Measurements from ENCODE around the gene KMT2D. TPM values are rescaled to one million over a fixed set of nuclear protein-coding genes. Genes with fewer than 3 reads are reported as not detected.

Gene KMT2D
- total RNA-seq, 2 donors from 2014 or later = 118 to 123 TPM

DNA sequence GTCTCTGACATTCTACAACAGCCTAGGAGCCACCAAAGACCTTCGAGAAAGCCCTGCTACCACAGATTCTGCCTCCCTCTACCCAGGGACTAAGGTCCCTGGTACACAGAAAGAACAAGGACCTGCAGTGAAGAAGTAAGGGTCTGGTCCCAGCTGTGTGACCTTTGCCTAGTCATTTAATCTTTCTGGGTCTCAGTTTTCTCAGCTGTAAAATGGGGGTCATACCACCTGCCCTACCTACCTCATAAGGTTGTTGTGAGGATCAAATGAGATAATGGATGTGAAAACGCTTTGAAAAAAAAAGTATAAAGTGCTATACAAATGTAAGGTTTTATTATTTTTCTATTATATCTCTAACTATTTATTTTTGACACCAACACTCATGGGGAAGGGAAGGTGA is 36.8 kb downstream of the KMT2D start:
- H3K27me3 Mint-ChIP-seq (ENCODE audit: insufficient read depth) = no peaks in the 10 kb centered on the region
- H3K4me3 Mint-ChIP-seq = no peak overlapping the region

DNA sequence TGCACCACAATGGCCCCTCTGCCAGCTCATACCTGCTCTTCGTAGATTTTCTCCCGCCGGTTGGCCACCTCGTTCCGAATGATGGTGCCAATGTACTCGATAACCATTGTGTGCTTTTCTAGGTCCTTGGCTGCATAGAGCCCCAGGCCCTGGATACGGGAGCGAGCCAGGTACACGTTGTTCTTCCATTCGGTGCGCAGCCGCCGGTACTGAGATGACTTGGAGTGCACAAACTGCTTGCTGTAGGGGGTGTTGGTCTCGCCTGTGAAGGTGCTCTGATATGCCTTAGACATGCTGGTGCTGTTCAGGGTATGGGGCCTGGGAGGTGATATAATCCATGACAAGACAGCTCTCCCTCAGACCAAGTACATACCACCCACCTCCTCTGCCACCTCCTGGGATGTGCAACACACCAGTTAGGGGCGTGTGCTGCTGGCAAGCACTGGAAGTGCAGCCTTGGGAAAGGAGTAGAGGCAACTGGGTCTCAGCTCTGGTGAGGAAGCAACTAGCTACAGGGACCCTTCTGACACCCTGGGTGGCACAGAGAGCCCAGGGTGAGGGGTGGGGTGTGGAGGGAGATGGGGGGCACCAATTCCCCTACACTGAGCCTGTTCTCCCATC is 37.9 kb downstream of the KMT2D start:
- H3K4me1 Mint-ChIP-seq = peaks cover 14% of the 10 kb centered on the region
- H3K9me3 Mint-ChIP-seq = no peaks in the 10 kb centered on the region
- no peak overlapping the region for H3K4me3 Mint-ChIP-seq
- H3K36me3 Mint-ChIP-seq (ENCODE audit: low read depth) = peaks cover 55% of the 10 kb centered on the region
- TF ChIP-seq, protein P1, sequence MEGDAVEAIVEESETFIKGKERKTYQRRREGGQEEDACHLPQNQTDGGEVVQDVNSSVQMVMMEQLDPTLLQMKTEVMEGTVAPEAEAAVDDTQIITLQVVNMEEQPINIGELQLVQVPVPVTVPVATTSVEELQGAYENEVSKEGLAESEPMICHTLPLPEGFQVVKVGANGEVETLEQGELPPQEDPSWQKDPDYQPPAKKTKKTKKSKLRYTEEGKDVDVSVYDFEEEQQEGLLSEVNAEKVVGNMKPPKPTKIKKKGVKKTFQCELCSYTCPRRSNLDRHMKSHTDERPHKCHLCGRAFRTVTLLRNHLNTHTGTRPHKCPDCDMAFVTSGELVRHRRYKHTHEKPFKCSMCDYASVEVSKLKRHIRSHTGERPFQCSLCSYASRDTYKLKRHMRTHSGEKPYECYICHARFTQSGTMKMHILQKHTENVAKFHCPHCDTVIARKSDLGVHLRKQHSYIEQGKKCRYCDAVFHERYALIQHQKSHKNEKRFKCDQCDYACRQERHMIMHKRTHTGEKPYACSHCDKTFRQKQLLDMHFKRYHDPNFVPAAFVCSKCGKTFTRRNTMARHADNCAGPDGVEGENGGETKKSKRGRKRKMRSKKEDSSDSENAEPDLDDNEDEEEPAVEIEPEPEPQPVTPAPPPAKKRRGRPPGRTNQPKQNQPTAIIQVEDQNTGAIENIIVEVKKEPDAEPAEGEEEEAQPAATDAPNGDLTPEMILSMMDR (conservative IDR thresholded peaks at IDR 0.05) = no peak
- H3K27ac Mint-ChIP-seq = no peak overlapping the region
- no peak overlapping the region for H3K27ac ChIP-seq (ENCODE audit: low read depth, low read length)
- no peaks in the 10 kb centered on the region for H3K27me3 ChIP-seq (ENCODE audit: control insufficient read depth, insufficient read depth, low read length, poor library complexity, severe bottlenecking)
- H3K36me3 ChIP-seq (ENCODE audit: control insufficient read depth, insufficient read depth, low read length) = peaks cover 57% of the 10 kb centered on the region
- no peaks in the 10 kb centered on the region for H3K9me3 ChIP-seq (ENCODE audit: control insufficient read depth, low read length)
- H3K27me3 Mint-ChIP-seq (ENCODE audit: insufficient read depth) = no peaks in the 10 kb centered on the region
- no peak overlapping the region for H3K4me3 ChIP-seq (ENCODE audit: low read length)
- H3K4me1 ChIP-seq (ENCODE audit: control insufficient read depth, insufficient read depth, low read length) = no peaks in the 10 kb centered on the region
- 95 to 96% methylated on average over 12 to 15 of the region's 15 CpGs for WGBS, 2 experiments (ENCODE audit: insufficient coverage in 1 of 2, insufficient read length in 1 of 2)
- no peak for DNase-seq
- H3K9ac ChIP-seq (ENCODE audit: extremely low read depth, low read length, poor library complexity, severe bottlenecking) = no peak overlapping the region

More for the DNA sequence above, 36.8 kb downstream of the KMT2D start:
- H3K4me3 ChIP-seq (ENCODE audit: low read length) = no peak overlapping the region
- H3K27me3 ChIP-seq (ENCODE audit: control insufficient read depth, insufficient read depth, low read length, poor library complexity, severe bottlenecking) = no peaks in the 10 kb centered on the region
- Mint-ChIP-seq H3K4me1 (peaks cover 9% of the 10 kb centered on the region), H3K36me3 (ENCODE audit: low read depth) (peaks cover 67% of the 10 kb centered on the region), H3K27ac (no peak overlapping the region), H3K9me3 (no peaks in the 10 kb centered on the region)
- 87 to 100% methylated on average over 1 of the region's 2 CpGs for WGBS, 2 experiments (ENCODE audit: insufficient coverage in 1 of 2, insufficient read length in 1 of 2)
- H3K9me3 ChIP-seq (ENCODE audit: control insufficient read depth, low read length) = no peaks in the 10 kb centered on the region
- TF ChIP-seq, protein P1 (conservative IDR thresholded peaks at IDR 0.05) = no peak
- peaks cover 68% of the 10 kb centered on the region for H3K36me3 ChIP-seq (ENCODE audit: control insufficient read depth, insufficient read depth, low read length)
- no peak for DNase-seq
- H3K9ac ChIP-seq (ENCODE audit: extremely low read depth, low read length, poor library complexity, severe bottlenecking) = no peak overlapping the region
- no peaks in the 10 kb centered on the region for H3K4me1 ChIP-seq (ENCODE audit: control insufficient read depth, insufficient read depth, low read length)
- H3K27ac ChIP-seq (ENCODE audit: low read depth, low read length) = no peak overlapping the region

DNA sequence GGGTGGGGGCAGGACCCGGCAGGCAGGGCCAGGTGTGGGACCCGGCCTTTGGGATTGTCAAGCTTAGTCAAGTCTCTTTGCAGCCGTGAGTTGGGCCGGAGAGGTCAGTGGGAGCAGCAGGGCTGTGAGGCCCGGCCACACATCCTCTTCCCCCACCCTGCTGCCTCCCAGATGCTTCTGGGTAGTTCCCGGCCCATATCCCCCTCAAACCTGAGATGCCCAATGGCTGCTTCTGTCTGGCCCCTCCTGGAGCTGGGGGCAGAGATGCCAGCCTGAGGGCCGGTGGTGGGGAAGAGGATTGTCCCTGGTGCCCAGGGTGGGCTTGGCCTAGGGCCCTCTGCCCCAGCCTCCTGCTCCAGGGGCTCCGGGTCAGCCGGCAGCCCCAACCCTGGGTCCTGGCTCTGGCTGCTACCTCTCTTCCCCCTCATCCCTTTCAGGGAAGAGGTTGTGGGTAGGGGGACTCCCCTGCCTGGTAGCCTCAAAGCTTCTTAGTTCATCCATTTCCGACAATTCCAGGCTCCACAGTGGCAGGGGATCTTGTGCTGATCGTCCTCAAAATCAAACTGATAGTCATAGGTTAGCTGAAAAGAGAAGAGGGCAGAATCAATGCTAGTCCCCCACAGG is 39.2 kb downstream of the KMT2D start:
- TF ChIP-seq, protein P1 (conservative IDR thresholded peaks at IDR 0.05) = no peak
- no peaks in the 10 kb centered on the region for H3K9me3 Mint-ChIP-seq
- Histone ChIP-seq H3K27me3 (ENCODE audit: control insufficient read depth, insufficient read depth, low read length, poor library complexity, severe bottlenecking) (no peaks in the 10 kb centered on the region), H3K4me3 (ENCODE audit: low read length) (no peak overlapping the region), H3K27ac (ENCODE audit: low read depth, low read length) (no peak overlapping the region), H3K36me3 (ENCODE audit: control insufficient read depth, insufficient read depth, low read length) (peaks cover 48% of the 10 kb centered on the region), H3K9me3 (ENCODE audit: control insufficient read depth, low read length) (no peaks in the 10 kb centered on the region), H3K4me1 (ENCODE audit: control insufficient read depth, insufficient read depth, low read length) (no peaks in the 10 kb centered on the region), H3K9ac (ENCODE audit: extremely low read depth, low read length, poor library complexity, severe bottlenecking) (no peak overlapping the region)
- 90 to 93% methylated on average over 2 to 11 of the region's 11 CpGs for WGBS, 2 experiments (ENCODE audit: insufficient coverage in 1 of 2, insufficient read length in 1 of 2)
- H3K4me1 Mint-ChIP-seq = peaks cover 15% of the 10 kb centered on the region
- peaks cover 45% of the 10 kb centered on the region for H3K36me3 Mint-ChIP-seq (ENCODE audit: low read depth)
- H3K4me3 Mint-ChIP-seq = no peak overlapping the region
- no peak for DNase-seq
- no peaks in the 10 kb centered on the region for H3K27me3 Mint-ChIP-seq (ENCODE audit: insufficient read depth)
- no peak overlapping the region for H3K27ac Mint-ChIP-seq
